ENCODE data around the gene ANKRD9. TPM values are rescaled to one million over a fixed set of nuclear protein-coding genes. Genes with fewer than 3 reads are reported as not detected.

The ANKRD9 gene
- total and polyA plus RNA-seq, 2 of the 13 experiments (the other 11 are each of a cell fraction or from before 2014, with no cell fraction given) = 10.0 to 15.0 TPM

- no peak for TF ChIP-seq ATRX (CRISPR knock-in tag; IDR thresholded peaks at IDR 0.05; ENCODE audit: borderline replicate concordance)
- no peak for TF ChIP-seq ZNF800 (CRISPR knock-in tag; IDR thresholded peaks at IDR 0.05)
- no peak; the same call in 1 of the 2 replicates for TF ChIP-seq MED1 (CRISPR knock-in tag; IDR thresholded peaks at IDR 0.05)
- TF ChIP-seq ZBTB33 (CRISPR knock-in tag; IDR thresholded peaks at IDR 0.05) = peak; percentile 17; the same call in 1 of the 2 replicates
- TF ChIP-seq GATAD2A (CRISPR knock-in tag; IDR thresholded peaks at IDR 0.05) = peak; percentile 62
- no peak for TF ChIP-seq RFX5 (IDR thresholded peaks at IDR 0.05; ENCODE audit: low read depth, low read length)
- TF ChIP-seq CREB3 (CRISPR knock-in tag; IDR thresholded peaks at IDR 0.05) = no peak
- TF ChIP-seq ZNF747 (CRISPR knock-in tag; IDR thresholded peaks at IDR 0.05; ENCODE audit: borderline replicate concordance) = no peak
- no peak for TF ChIP-seq ZBED4 (CRISPR knock-in tag; IDR thresholded peaks at IDR 0.05; ENCODE audit: borderline replicate concordance)
- peak; percentile 75 for TF ChIP-seq ELF3 (CRISPR knock-in tag; IDR thresholded peaks at IDR 0.05)
- no peak for TF ChIP-seq ZNF7 (CRISPR knock-in tag; IDR thresholded peaks at IDR 0.05)
- peak; percentile 11; the same call in 1 of the 2 replicates for TF ChIP-seq ISL2 (CRISPR knock-in tag; IDR thresholded peaks at IDR 0.05)
- TF ChIP-seq NFKB2 (CRISPR knock-in tag; IDR thresholded peaks at IDR 0.05; ENCODE audit: borderline replicate concordance) = no peak
- TF ChIP-seq ZNF24 (IDR thresholded peaks at IDR 0.05) = no peak
- TF ChIP-seq ZNF770 (CRISPR knock-in tag; IDR thresholded peaks at IDR 0.05) = peak; percentile 89
- TF ChIP-seq HNRNPH1 (optimal IDR thresholded peaks at IDR 0.05; ENCODE audit: low read depth, low read length) = no peak
- no peak for TF ChIP-seq HMGXB4 (CRISPR knock-in tag; IDR thresholded peaks at IDR 0.05; ENCODE audit: borderline replicate concordance in 1 of 2, low read depth in 1 of 2)
These were observed 27.8 kb downstream of the ANKRD9 start (continued) for GRCh38 chr14:102481791-102482238.
